Mesenchymal stem cell (in vitro differentiated cells and primary cell): ENCODE measurements around the gene ACCSL.
A peak's percentile ranks its signal among the peaks of the same experiment; 100 is the strongest.

Experiments used
- DNase-seq: peaks from one replicate; pipeline ENCODE4 v3.0.0-alpha.2; 2013
- H2AFZ ChIP-seq: one replicate; pipeline ENCODE4 v1.6.1; 2013; ENCODE audit warnings: low read depth, mild to moderate bottlenecking, control low read depth, inconsistent platforms, low read length, moderate library complexity
- H2AK5ac ChIP-seq: 2 replicates; pipeline ENCODE4 v1.6.1; 2013; ENCODE audit warnings: low read length, moderate library complexity, mild to moderate bottlenecking, inconsistent platforms; ENCODE audit not compliant: severe bottlenecking
- H2BK120ac ChIP-seq: one replicate; pipeline ENCODE4 v1.6.1; 2013; ENCODE audit warnings: low read depth, mild to moderate bottlenecking, inconsistent platforms, low read length, moderate library complexity
- H2BK12ac ChIP-seq, 2 experiments: one replicate each; pipeline ENCODE4 v1.6.1; 2013; ENCODE audit warnings: inconsistent platforms in 2 of 2, low read length in 2 of 2, mild to moderate bottlenecking in 2 of 2, moderate library complexity in 2 of 2, control low read depth in 1 of 2
- H2BK15ac ChIP-seq: one replicate; pipeline ENCODE4 v1.6.1; 2013; ENCODE audit warnings: mild to moderate bottlenecking, low read depth, inconsistent platforms; ENCODE audit not compliant: poor library complexity, severe bottlenecking
- H2BK5ac ChIP-seq: 2 replicates; pipeline ENCODE4 v1.6.1; 2013; ENCODE audit warnings: low read depth, mild to moderate bottlenecking, low read length, control low read depth, inconsistent platforms; ENCODE audit not compliant: poor library complexity, severe bottlenecking
- H3K14ac ChIP-seq, 2 experiments: one replicate each; pipeline ENCODE4 v1.6.1; 2013; ENCODE audit warnings: inconsistent platforms in 2 of 2, low read length in 2 of 2, control low read depth in 1 of 2, mild to moderate bottlenecking in 1 of 2, moderate library complexity in 1 of 2
- H3K18ac ChIP-seq, 2 experiments: one replicate each; pipeline ENCODE4 v1.6.1; 2013; ENCODE audit warnings: inconsistent platforms in 2 of 2, low read length in 2 of 2, control low read depth in 1 of 2, low read depth in 1 of 2, mild to moderate bottlenecking in 1 of 2
- H3K23ac ChIP-seq, 2 experiments: one replicate each; pipeline ENCODE4 v1.6.1; 2013; ENCODE audit warnings: inconsistent platforms in 2 of 2, low read length in 2 of 2, mild to moderate bottlenecking in 2 of 2, moderate library complexity in 2 of 2, control low read depth in 1 of 2
- H3K27ac ChIP-seq: 2 replicates; pipeline ENCODE4 v1.5.1; 2013; ENCODE audit warnings: mild to moderate bottlenecking, moderate library complexity, low read length, control low read depth, inconsistent platforms; ENCODE audit not compliant: poor library complexity, severe bottlenecking
- H3K27me3 ChIP-seq, 2 experiments: 2 replicates each; pipeline versions ENCODE4 v1.6.1 to v1.7.0; 2013; ENCODE audit warnings: low read length in 2 of 2, mild to moderate bottlenecking in 2 of 2, moderate library complexity in 2 of 2, control low read depth in 1 of 2, inconsistent platforms in 1 of 2; ENCODE audit not compliant: control insufficient read depth in 1 of 2, insufficient read depth in 1 of 2
- H3K36me3 ChIP-seq, 2 experiments: 2 replicates each; pipeline versions ENCODE4 v1.6.1 to v1.7.0; 2013; ENCODE audit warnings: low read length in 2 of 2, control low read depth in 1 of 2, inconsistent platforms in 1 of 2, low read depth in 1 of 2, mild to moderate bottlenecking in 1 of 2; ENCODE audit not compliant: insufficient read depth in 2 of 2, control insufficient read depth in 1 of 2
- H3K4ac ChIP-seq, 2 experiments: one replicate each; pipeline ENCODE4 v1.6.1; 2013; ENCODE audit warnings: inconsistent platforms in 2 of 2, low read length in 2 of 2, mild to moderate bottlenecking in 2 of 2, moderate library complexity in 2 of 2, control low read depth in 1 of 2, low read depth in 1 of 2
- H3K4me1 ChIP-seq: 2 replicates; pipeline ENCODE4 v1.6.1; 2013; ENCODE audit warnings: low read depth, low read length, control low read depth; ENCODE audit not compliant: control insufficient read depth, insufficient read depth
- H3K4me2 ChIP-seq: 2 replicates; pipeline ENCODE4 v1.6.1; 2013; ENCODE audit warnings: low read length, mild to moderate bottlenecking, inconsistent platforms; ENCODE audit not compliant: poor library complexity, severe bottlenecking
- H3K4me3 ChIP-seq, 2 experiments: 2 replicates each; pipeline versions ENCODE4 v1.5.1 to v1.7.0; 2013; ENCODE audit warnings: low read length in 2 of 2, mild to moderate bottlenecking in 2 of 2, control low read depth in 1 of 2, low read depth in 1 of 2; ENCODE audit not compliant: insufficient read depth in 1 of 2
- H3K79me1 ChIP-seq: replicated peaks from 2 replicates; pipeline ENCODE4 v1.6.1; 2013; ENCODE audit warnings: mild to moderate bottlenecking, control low read depth, low read length, inconsistent platforms; ENCODE audit not compliant: poor library complexity, severe bottlenecking
- H3K9ac ChIP-seq: 2 replicates; pipeline ENCODE4 v1.7.0; 2013; ENCODE audit warnings: mild to moderate bottlenecking, low read length, moderate library complexity
- H3K9me3 ChIP-seq: 2 replicates; pipeline ENCODE4 v1.7.0; 2013; ENCODE audit warnings: mild to moderate bottlenecking, low read length; ENCODE audit not compliant: control insufficient read depth
- H4K8ac ChIP-seq: one replicate; pipeline ENCODE4 v1.6.1; 2013; ENCODE audit warnings: inconsistent platforms, mild to moderate bottlenecking, low read length, moderate library complexity
- H4K91ac ChIP-seq: one replicate; pipeline ENCODE4 v1.6.1; 2013; ENCODE audit warnings: mild to moderate bottlenecking, low read length, inconsistent platforms
- WGBS: methylation state at CpG from one replicate; pipeline ENCODE4 v1.1.7; 2013; ENCODE audit warnings: mixed read lengths; 5-methylcytosine and 5-hydroxymethylcytosine counted together

The ACCSL gene

DNA sequence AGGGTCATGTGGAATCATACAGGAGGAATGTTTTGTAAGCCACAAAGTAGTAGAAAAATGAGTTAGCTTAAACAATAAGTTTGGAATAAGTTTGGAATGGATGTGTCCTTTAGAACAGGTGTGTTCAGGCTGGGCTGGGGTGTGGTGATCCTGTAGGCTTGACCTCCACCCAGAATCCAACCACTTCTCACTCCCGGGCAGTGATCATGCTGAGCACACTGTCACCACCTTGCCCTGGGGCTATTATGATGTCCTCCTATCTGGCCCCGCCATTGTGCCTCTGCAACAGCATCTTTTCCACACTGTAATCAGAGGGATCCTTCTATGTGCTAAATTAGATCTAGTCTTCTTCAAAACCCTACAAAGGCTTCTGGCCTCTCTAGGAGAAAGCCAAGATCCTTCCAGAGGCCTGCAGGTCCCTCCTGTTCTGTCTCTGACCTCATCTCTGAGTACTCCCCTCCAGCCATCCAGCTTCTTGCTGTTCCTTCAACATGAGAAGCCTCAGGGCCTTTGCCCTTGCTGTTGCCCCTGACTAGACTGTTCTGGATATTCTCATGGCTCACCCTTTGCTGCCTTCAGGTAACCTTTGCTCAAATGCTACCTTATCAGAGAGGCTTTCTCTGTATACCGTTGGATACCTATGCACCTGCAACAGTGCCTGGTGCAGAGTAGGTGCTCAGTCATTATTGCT, 18.8 kb upstream of the ACCSL start:
- Histone ChIP-seq H3K27me3 (peaks cover 0 to 51% of the 10 kb centered on the region in 2 experiments), H3K79me1 (no peaks in the 10 kb centered on the region), H3K4me1 (peaks cover 6% of the 10 kb centered on the region), H3K36me3 (no peaks in the 10 kb centered on the region), H2BK5ac (no peak overlapping the region), H2BK15ac (no peak overlapping the region), H2AK5ac (no peak overlapping the region), H3K18ac (no peak overlapping the region), H3K4ac (no peak overlapping the region), H2AFZ (no peak overlapping the region), H3K14ac (no peak overlapping the region), H3K4me3 (no peak overlapping the region), H3K9me3 (peaks cover 24% of the 10 kb centered on the region), H3K27ac (no peak overlapping the region), H2BK12ac (peak overlapping the region; percentile 76), H4K91ac (no peak overlapping the region), H4K8ac (peak overlapping the region; percentile 4), H2BK120ac (no peak overlapping the region), H3K9ac (peak overlapping the region; percentile 30), H3K23ac (no peak overlapping the region), H3K4me2 (no peak overlapping the region)
- DNase-seq, result no peak
- WGBS, result 88% methylated on average over 3 of the region's 3 CpGs

DNA sequence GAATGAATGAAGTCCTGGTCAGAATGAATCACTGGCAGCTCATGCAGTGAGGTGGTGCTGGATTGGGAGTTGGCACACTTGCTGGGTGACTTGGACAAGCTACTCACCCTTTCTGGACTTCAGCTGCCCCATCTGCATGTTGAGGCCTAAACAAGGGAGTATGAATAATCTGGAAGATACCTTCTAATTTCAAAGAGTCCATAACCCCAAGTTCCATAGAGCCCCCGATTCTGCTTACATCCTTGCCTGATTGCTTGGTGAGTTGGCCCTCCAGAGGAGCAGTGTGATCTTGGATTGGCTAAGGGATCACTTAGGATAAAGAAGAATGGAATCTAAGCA, 18.3 kb upstream of the ACCSL start:
- H2BK12ac ChIP-seq, result peak overlapping the region in 1 of 2 experiments; percentile 76
- WGBS, result 62% methylated on average over 1 of the region's 1 CpG

DNA sequence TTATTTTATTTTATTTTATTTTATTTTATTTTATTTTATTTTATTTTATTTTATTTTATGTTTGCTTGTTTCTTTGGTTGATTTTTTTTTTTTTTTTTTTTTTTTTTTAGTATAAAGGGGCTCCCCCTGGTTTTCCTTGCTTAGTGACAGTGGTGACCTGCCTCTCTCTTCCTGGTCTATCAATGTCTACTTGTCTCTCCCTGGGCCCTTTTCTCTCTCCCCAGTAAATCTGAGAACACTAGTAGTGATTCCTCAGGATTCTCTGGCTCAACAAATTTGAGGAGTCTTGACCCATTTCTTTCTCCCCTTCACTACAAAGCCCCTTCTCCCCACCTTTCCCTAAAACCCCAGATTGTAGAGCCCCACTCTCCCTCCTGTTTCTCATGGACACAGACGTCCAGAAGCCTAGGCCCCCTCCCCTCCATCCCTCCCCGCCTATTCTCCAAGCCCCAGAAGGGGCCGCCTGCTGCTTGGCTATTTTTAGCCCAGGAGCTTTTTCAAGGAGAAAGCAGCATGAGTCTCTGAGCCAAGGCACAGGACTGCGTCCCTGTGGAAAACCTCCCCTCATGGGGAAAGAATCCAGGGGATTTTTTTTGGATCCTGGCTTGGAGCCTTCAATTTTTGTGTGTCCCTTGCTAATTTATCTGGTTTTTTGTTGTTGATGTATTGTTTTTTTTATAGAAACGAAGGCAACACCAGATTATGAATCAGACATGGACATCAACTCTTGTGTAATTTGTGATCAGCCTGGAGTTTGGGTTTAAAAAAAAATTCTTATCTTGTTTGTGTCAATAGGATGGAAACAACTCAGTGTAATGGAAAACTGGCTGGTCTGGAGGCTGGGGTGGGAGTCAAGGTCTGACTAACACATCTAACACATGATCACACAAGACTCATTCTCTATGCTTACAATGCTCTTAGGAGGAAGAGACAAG, 17.5 kb upstream of the ACCSL start:
- Histone ChIP-seq H3K23ac (no peak overlapping the region), H3K79me1 (no peaks in the 10 kb centered on the region), H2AFZ (no peak overlapping the region), H3K9ac (peak overlapping the region; percentile 92), H3K18ac (peak overlapping the region in 1 of 2 experiments; percentile 86), H2BK15ac (peak overlapping the region; percentile 80), H4K8ac (peak overlapping the region; percentile 45), H2BK120ac (peak overlapping the region; percentile 76), H2AK5ac (no peak overlapping the region), H3K4me2 (no peak overlapping the region), H3K4me3 (no peak overlapping the region), H3K27ac (no peak overlapping the region), H2BK12ac (no peak overlapping the region), H4K91ac (no peak overlapping the region), H2BK5ac (no peak overlapping the region), H3K27me3 (peaks cover 0 to 60% of the 10 kb centered on the region in 2 experiments), H3K14ac (no peak overlapping the region), H3K9me3 (peaks cover 16% of the 10 kb centered on the region), H3K4ac (no peak overlapping the region), H3K4me1 (peaks cover 6% of the 10 kb centered on the region), H3K36me3 (no peaks in the 10 kb centered on the region)
- DNase-seq, result peak; percentile 95
- 13% methylated on average over 5 of the region's 5 CpGs for WGBS

More for the DNA sequence above, 18.3 kb upstream of the ACCSL start:
- Histone ChIP-seq H3K9ac (peak overlapping the region; percentile 55), H4K8ac (no peak overlapping the region), H3K14ac (no peak overlapping the region), H3K36me3 (no peaks in the 10 kb centered on the region), H3K4me1 (peaks cover 6% of the 10 kb centered on the region), H3K4me3 (no peak overlapping the region), H3K27me3 (peaks cover 0 to 54% of the 10 kb centered on the region in 2 experiments), H2BK120ac (no peak overlapping the region), H2BK5ac (no peak overlapping the region), H2AFZ (no peak overlapping the region), H3K27ac (no peak overlapping the region), H2AK5ac (no peak overlapping the region), H3K18ac (no peak overlapping the region), H3K9me3 (peaks cover 24% of the 10 kb centered on the region), H2BK15ac (no peak overlapping the region), H4K91ac (no peak overlapping the region), H3K79me1 (no peaks in the 10 kb centered on the region), H3K4me2 (no peak overlapping the region), H3K4ac (peak overlapping the region in 1 of 2 experiments; percentile 32), H3K23ac (no peak overlapping the region)
- no peak for DNase-seq

DNA sequence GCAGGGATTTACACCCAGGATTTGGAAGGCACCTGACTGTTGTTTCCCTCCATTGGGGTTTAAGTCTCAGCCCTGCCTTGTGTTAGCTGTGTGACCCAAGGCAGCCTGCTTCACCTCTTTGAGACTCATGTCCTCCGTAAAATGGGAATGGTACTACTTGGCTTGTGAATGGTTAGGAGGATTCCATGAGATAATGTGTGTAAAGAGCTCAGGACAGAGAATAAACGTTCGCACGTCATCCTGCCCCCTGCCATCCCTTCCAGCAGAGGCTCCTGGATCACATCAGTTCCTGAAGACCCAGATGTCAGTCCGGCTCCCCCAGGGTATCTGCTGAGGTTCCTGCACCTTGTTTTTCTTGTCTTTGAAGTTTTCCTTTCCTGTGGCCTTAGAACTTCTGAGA, 16.8 kb upstream of the ACCSL start:
- no peak for DNase-seq
- H4K91ac ChIP-seq, result peak overlapping the region; percentile 81
- H4K8ac ChIP-seq, result peak overlapping the region; percentile 45
- H3K23ac ChIP-seq, result no peak overlapping the region
- no peak overlapping the region for H3K4me3 ChIP-seq
- H3K4me2 ChIP-seq, result no peak overlapping the region
- H3K36me3 ChIP-seq, result no peaks in the 10 kb centered on the region
- H3K9me3 ChIP-seq, result peaks cover 9% of the 10 kb centered on the region
- H2BK5ac ChIP-seq, result no peak overlapping the region
- no peaks in the 10 kb centered on the region for H3K79me1 ChIP-seq
- peak overlapping the region; percentile 92 for H3K9ac ChIP-seq
- H3K27ac ChIP-seq, result no peak overlapping the region
- H3K4me1 ChIP-seq, result peaks cover 6% of the 10 kb centered on the region
- peaks cover 0 to 60% of the 10 kb centered on the region in 2 experiments for H3K27me3 ChIP-seq
- H2AFZ ChIP-seq, result no peak overlapping the region
- peak overlapping the region in 1 of 2 experiments; percentile 68 for H3K4ac ChIP-seq
- H2AK5ac ChIP-seq, result no peak overlapping the region
- peak overlapping the region; percentile 13 to 86 for H3K18ac ChIP-seq
- peak overlapping the region in 1 of 2 experiments; percentile 4 for H2BK12ac ChIP-seq
- 52% methylated on average over 5 of the region's 5 CpGs for WGBS
- peak overlapping the region; percentile 76 for H2BK120ac ChIP-seq
- no peak overlapping the region for H3K14ac ChIP-seq
- H2BK15ac ChIP-seq, result no peak overlapping the region
